HFFc6 (cell line): Measurements from ENCODE around the gene RALGPS1. TPM values are rescaled to one million over a fixed set of nuclear protein-coding genes. Genes with fewer than 3 reads are reported as not detected.

Source experiments
- DNase-seq: peaks from one replicate; pipeline ENCODE4 v3.0.0-alpha.2; 2018
- H3K27ac Mint-ChIP-seq: 2 replicates; pipeline ENCODE4 v1.8.0; 2020; ENCODE audit warnings: mild to moderate bottlenecking, mixed read lengths
- H3K27me3 Mint-ChIP-seq: 2 replicates; pipeline ENCODE4 v1.8.0; 2021; ENCODE audit warnings: mild to moderate bottlenecking, moderate library complexity, mixed read lengths; ENCODE audit not compliant: insufficient read depth
- H3K36me3 Mint-ChIP-seq: 2 replicates; pipeline ENCODE4 v1.8.0; 2021; ENCODE audit warnings: low read depth, mixed read lengths
- H3K4me1 Mint-ChIP-seq: 2 replicates; pipeline ENCODE4 v1.8.0; 2020; ENCODE audit warnings: low read depth, mixed read lengths
- H3K4me3 Mint-ChIP-seq: 2 replicates; pipeline ENCODE4 v1.8.0; 2020; ENCODE audit warnings: mild to moderate bottlenecking, moderate library complexity, mixed read lengths
- H3K9me3 Mint-ChIP-seq: 2 replicates; pipeline ENCODE4 v1.8.0; 2020; ENCODE audit warnings: mild to moderate bottlenecking, mixed read lengths
- total RNA-seq, 6 experiments: library from RNA; stranded (reverse); fragmentation: NEBNext Ultra II Directional; extraction: Animal tissue kit (Norgen Biotek cat#: 25700); gene quantifications; 2 replicates in 1 of 6; 3 replicates in 5 of 6; pipeline ENCODE4 v1.2.3, GENCODE V29; 2021
- TF ChIP-seq, protein P1 (sequence below): fragments of 200-600 bp; sonication (generic); IDR thresholded peaks from 2 replicates; pipeline ENCODE4 v1.5.0; 2021; ENCODE audit warnings: antibody characterized with exemption, mild to moderate bottlenecking

Gene RALGPS1
- total RNA-seq, 6 experiments from 2014 or later: 0.68 to 1.6 (median 1.1) TPM

DNA sequence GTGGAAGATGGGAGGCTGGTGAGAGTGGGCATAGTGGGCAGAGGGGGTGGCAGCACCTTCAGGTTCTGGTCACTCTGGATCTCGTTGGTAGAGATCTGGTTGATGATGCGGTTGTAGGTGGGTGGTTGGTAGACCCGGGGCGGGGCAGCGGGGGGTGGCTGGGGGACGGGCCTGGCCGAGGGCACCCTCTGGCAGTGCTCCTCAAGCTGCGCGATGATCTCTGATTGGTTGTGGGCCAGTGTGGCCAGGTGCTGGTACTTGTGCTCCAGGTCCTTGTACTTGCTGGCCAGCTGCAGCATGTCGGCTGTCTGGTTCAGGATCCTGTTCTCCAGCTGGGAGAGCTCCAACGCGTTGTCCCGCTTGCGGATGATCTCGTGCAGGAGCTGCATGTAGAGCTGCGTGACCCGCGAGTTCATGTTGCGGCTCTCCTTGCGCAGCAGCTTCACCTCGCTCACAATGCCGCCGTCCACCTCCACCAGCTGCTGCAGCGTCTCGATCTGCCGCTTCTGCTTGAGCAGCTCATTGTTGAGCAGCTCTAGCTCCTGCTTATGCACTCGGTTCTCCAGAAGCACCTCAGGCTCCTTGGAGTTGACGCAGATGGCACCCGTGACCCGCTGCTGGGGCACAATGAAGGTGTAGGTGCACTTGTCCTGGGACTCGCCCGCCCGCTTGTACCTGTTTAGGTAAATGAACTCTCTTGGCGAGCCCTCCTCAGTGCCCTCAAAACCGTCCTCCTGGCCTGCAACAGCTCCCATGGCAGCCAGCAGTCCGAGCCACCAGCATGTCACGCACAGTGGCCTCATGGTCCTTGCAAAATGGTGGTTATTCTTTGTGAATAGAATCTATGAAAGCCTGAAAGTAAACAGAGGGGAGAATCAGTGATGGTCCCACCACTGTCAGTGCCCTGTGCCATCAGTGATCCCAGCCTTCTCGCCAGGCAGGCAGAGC is 193.6 kb downstream of the RALGPS1 start:
- peaks cover 5% of the 10 kb centered on the region; the same call in 1 of the 2 replicates for H3K36me3 Mint-ChIP-seq
- DNase-seq: no peak
- H3K9me3 Mint-ChIP-seq: no peaks in the 10 kb centered on the region
- H3K4me1 Mint-ChIP-seq: peaks cover 29% of the 10 kb centered on the region
- no peak overlapping the region for H3K27ac Mint-ChIP-seq
- TF ChIP-seq, protein P1, sequence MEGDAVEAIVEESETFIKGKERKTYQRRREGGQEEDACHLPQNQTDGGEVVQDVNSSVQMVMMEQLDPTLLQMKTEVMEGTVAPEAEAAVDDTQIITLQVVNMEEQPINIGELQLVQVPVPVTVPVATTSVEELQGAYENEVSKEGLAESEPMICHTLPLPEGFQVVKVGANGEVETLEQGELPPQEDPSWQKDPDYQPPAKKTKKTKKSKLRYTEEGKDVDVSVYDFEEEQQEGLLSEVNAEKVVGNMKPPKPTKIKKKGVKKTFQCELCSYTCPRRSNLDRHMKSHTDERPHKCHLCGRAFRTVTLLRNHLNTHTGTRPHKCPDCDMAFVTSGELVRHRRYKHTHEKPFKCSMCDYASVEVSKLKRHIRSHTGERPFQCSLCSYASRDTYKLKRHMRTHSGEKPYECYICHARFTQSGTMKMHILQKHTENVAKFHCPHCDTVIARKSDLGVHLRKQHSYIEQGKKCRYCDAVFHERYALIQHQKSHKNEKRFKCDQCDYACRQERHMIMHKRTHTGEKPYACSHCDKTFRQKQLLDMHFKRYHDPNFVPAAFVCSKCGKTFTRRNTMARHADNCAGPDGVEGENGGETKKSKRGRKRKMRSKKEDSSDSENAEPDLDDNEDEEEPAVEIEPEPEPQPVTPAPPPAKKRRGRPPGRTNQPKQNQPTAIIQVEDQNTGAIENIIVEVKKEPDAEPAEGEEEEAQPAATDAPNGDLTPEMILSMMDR: no peak
- no peaks in the 10 kb centered on the region for H3K27me3 Mint-ChIP-seq
- no peak overlapping the region for H3K4me3 Mint-ChIP-seq

DNA sequence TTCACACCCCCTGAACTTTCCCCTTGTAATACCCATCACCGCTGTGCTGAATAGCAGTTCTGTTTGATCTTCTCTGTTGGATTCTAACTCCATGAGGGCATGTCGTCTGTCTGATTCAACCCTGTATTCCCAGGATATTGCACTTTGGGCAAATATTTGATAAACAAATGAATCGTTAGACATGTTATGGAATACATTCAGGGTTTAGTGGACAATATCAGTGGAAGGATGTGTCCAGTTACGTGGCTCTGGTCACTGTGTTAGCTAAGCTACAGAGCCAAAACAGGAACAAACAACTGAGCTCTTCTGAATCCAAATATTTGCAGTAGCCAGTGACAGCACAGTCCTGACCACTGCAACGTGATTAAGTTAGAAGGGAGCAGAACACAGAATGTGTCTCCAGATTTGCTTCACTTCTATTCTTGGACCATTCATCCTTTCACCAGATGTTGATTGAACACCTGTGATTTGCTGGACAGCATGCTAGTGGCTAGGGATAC is 194.7 kb downstream of the RALGPS1 start:
- H3K4me1 Mint-ChIP-seq: peaks cover 29% of the 10 kb centered on the region
- H3K27me3 Mint-ChIP-seq: no peaks in the 10 kb centered on the region
- H3K4me3 Mint-ChIP-seq: no peak overlapping the region

DNA sequence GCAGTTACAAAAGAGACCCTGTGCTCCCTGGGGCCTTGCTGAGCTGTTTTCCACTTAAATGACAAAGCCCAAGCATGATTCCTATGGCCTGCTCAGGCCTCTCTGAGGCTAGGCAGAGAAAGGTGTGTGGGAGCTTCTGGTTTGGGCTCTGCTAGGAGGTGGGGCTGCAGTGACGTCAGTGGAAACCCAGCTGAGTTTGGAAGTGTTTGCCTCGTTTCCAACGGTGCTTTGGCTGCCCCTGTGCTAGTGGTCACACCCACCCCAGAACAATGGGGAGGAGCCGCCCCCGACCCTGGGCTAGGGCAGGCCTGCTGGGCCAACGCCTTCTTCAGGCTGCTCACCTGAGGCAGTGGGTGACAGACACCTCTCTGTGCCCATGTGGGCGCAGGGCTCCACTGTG is 197.5 kb downstream of the RALGPS1 start:
- H3K4me1 Mint-ChIP-seq: peaks cover 21% of the 10 kb centered on the region
- H3K9me3 Mint-ChIP-seq: no peaks in the 10 kb centered on the region
- no peaks in the 10 kb centered on the region for H3K36me3 Mint-ChIP-seq
- no peaks in the 10 kb centered on the region for H3K27me3 Mint-ChIP-seq
- H3K27ac Mint-ChIP-seq: no peak overlapping the region
- no peak for DNase-seq
- H3K4me3 Mint-ChIP-seq: no peak overlapping the region
- TF ChIP-seq, protein P1: no peak

More for the DNA sequence above, 194.7 kb downstream of the RALGPS1 start:
- no peak for DNase-seq
- TF ChIP-seq, protein P1: no peak
- peaks cover 5% of the 10 kb centered on the region; the same call in 1 of the 2 replicates for H3K36me3 Mint-ChIP-seq
- H3K9me3 Mint-ChIP-seq: no peaks in the 10 kb centered on the region
- H3K27ac Mint-ChIP-seq: no peak overlapping the region

DNA sequence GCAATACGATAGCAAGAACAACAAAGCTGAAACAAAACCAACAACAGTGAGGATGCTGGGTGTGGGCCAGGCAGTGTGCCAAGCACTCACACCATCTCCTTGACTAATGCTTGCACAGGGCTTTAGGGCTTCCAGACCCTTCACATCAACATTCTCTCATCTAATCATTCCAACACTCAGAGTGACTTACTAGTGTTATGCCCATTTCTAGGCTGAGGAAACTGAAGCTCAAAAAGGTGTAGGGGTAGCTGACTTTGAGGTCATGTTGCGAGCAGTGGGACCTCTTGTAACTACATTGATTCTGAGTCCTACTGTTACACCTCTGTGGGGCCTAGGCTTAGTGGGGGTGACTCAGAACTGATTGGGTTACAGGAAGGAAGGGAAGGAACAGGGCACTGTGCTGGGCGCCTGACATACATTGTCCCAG is 198.2 kb downstream of the RALGPS1 start:
- DNase-seq: no peak

DNA sequence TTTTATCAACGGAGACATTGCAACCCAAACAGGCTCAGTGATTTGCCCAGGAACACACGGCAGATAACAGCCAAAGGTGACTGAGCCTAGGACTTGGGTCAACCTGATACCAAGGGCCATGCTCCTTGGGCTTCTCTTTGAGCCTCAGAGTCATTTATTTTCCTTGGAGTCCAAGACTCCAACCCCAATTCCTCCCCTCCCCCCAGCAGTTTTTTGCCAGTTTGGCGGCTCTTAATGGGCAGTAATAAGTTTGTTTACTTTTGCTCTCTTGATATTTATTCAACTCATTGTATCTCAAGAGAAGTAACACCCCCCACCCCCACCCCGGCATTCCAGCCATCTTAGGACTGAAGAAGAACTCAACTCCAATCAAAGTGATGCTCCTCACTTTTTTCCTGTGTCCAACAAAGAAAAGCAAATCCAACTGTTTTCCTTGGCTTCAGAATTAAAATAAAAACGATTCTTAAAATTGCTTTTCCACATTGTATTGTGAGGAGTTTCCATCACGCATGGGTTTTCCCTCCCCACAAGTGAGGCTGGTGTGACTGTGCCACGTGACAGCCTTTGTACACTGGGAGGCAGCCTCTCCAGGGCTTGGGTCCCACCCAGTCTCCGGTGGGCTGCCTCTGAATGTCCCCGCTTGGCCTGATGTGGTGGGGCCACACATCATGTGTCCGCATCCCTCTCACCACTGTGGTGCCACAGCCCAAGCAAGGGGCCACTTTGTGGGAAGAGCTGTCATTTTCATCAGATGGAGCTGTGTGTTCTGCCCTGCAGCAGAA is 198.8 kb downstream of the RALGPS1 start:
- Mint-ChIP-seq H3K4me3 (no peak overlapping the region), H3K9me3 (no peaks in the 10 kb centered on the region), H3K27me3 (no peaks in the 10 kb centered on the region), H3K27ac (no peak overlapping the region), H3K36me3 (no peaks in the 10 kb centered on the region), H3K4me1 (peaks cover 27% of the 10 kb centered on the region)
- TF ChIP-seq, protein P1: no peak
- DNase-seq: no peak

More for the DNA sequence above, 198.2 kb downstream of the RALGPS1 start:
- TF ChIP-seq, protein P1: no peak
- Mint-ChIP-seq H3K9me3 (no peaks in the 10 kb centered on the region), H3K36me3 (no peaks in the 10 kb centered on the region), H3K4me3 (no peak overlapping the region), H3K4me1 (peaks cover 27% of the 10 kb centered on the region), H3K27me3 (no peaks in the 10 kb centered on the region), H3K27ac (no peak overlapping the region)
